AG04450 (cell line): ENCODE results near the gene ICAM1. TPM values are rescaled to one million over a fixed set of nuclear protein-coding genes. Genes with fewer than 3 reads are reported as not detected.

Experiments
- CTCF ChIA-PET: fragments of 300-600, 350-600 bp; formaldehyde crosslinking; extraction: SDS; loops from one replicate; lab custom pipeline; 2022; ENCODE audit warnings: antibody characterized with exemption, inconsistent platforms; lab: Charles Lee
- POLR2A ChIA-PET: fragments of 350-600 bp; formaldehyde crosslinking; extraction: SDS; loops from one replicate; lab custom pipeline; 2021; ENCODE audit warnings: antibody characterized with exemption, inconsistent platforms; lab: Yijun Ruan, JAX
- DNase-seq: peaks from one replicate; pipeline ENCODE4 v3.0.0-alpha.2; 2011; ENCODE audit warnings: low read depth, low spot score
- H3K27ac ChIP-seq: one replicate; pipeline ENCODE4 v1.5.1; 2012; ENCODE audit warnings: low read depth, low read length, control low read depth
- H3K27me3 ChIP-seq: one replicate; pipeline ENCODE4 v1.6.0; 2012; ENCODE audit warnings: low read length; ENCODE audit not compliant: control insufficient read depth, insufficient read depth
- H3K4me3 ChIP-seq: 2 replicates; pipeline ENCODE4 v1.5.1; 2011; ENCODE audit warnings: mild to moderate bottlenecking, low read depth, low read length, control low read depth
- H3K9me3 ChIP-seq: 2 replicates; pipeline ENCODE4 v1.5.1; 2012; ENCODE audit warnings: low read length; ENCODE audit not compliant: control insufficient read depth, insufficient read depth
- CTCF ChIP-seq: IDR thresholded peaks from 2 replicates; pipeline ENCODE4 v1.5.1; 2011; ENCODE audit warnings: low read depth, low read length, control low read depth, inconsistent platforms
- polyA plus RNA-seq: library from polyadenylated mRNA; depleted of rRNA; stranded (reverse); fragments of >200 nt; gene quantifications from 2 replicates; pipeline ENCODE4 v1.2.3, GENCODE V29; 2011

ICAM1 gene
- polyA plus RNA-seq, 1 experiment, result 40.4 TPM

GRCh38 chr19:10292206-10292788, 21.4 kb downstream of the ICAM1 start:
- TF ChIP-seq CTCF, result no peak
- Histone ChIP-seq H3K4me3 (peak overlapping the region; percentile 63), H3K27me3 (peaks cover 8% of the 10 kb centered on the region), H3K27ac (no peak overlapping the region), H3K9me3 (peaks cover 27% of the 10 kb centered on the region)
- ChIA-PET CTCF (interaction anchor here (1.1 kb wide), 1 partner anchor 23 kb away, joined by 6 read pairs; no protein-coding TSS in a partner anchor), POLR2A (interaction anchor here (1.2 to 4.1 kb wide), 3 partner anchors 21 to 41 kb away, joined by 11 to 25 read pairs (median 11); partner anchors contain the start of genes ICAM1 and RAVER1)
- DNase-seq, result no peak

GRCh38 chr19:10292789-10293636, 22.1 kb downstream of the ICAM1 start:
- TF ChIP-seq CTCF, result no peak
- H3K27me3 ChIP-seq, result peaks cover 8% of the 10 kb centered on the region
- no peak for DNase-seq
- POLR2A ChIA-PET, result interaction anchor here (1.2 kb wide), 1 partner anchor 24 kb away, joined by 11 read pairs; no protein-coding TSS in a partner anchor
- H3K27ac ChIP-seq, result no peak overlapping the region
- peak overlapping the region; percentile 63 for H3K4me3 ChIP-seq
- CTCF ChIA-PET, result no interaction called here
- peaks cover 27% of the 10 kb centered on the region for H3K9me3 ChIP-seq

GRCh38 chr19:10293637-10294367, 22.9 kb downstream of the ICAM1 start:
- CTCF ChIA-PET, result no interaction called here

GRCh38 chr19:10294368-10294697, 23.4 kb downstream of the ICAM1 start:
- peaks cover 27% of the 10 kb centered on the region for H3K9me3 ChIP-seq
- no peak for DNase-seq

More at GRCh38 chr19:10293637-10294367, 22.9 kb downstream of the ICAM1 start:
- peaks cover 8% of the 10 kb centered on the region for H3K27me3 ChIP-seq
- DNase-seq, result no peak
- TF ChIP-seq CTCF, result no peak
- no peak overlapping the region for H3K4me3 ChIP-seq
- H3K27ac ChIP-seq, result no peak overlapping the region
- H3K9me3 ChIP-seq, result peaks cover 27% of the 10 kb centered on the region
- POLR2A ChIA-PET, result no interaction called here

More at GRCh38 chr19:10294368-10294697, 23.4 kb downstream of the ICAM1 start:
- TF ChIP-seq CTCF, result no peak
- CTCF ChIA-PET, result no interaction called here
- Histone ChIP-seq H3K27me3 (peaks cover 8% of the 10 kb centered on the region), H3K27ac (no peak overlapping the region), H3K4me3 (no peak overlapping the region)
- POLR2A ChIA-PET, result no interaction called here
